ENCODE results near the gene ARHGAP40.

ARHGAP40 gene

GRCh38 chr20:38649275-38649891 lies 47.8 kb downstream of the ARHGAP40 start:
- no peak for DNase-seq (ENCODE audit: low read depth in 1 of 2, low spot score in 1 of 2)

DNA sequence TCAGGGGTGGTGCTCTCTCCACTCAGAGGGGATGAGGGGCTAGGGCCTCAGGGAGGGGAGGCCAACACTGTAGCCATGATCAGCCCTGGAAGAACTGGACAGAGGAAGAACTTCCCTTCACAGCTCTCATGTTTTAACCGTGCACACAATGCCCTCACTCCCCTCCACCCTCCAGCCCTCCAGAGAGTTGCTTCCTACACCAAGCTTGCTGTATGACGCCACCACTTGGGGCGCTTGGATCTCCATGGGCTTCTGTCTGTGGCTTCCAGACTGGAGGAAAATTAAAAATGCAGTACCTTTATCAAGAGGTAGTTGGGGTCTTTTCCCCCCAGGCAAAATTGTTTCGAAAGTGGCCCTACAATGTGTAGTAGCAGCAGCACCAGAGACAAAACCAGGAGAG lies 48.4 kb downstream of the ARHGAP40 start:
- no peak for DNase-seq (ENCODE audit: low read depth in 1 of 2, low spot score in 1 of 2)

- DNase-seq (ENCODE audit: low read depth in 1 of 2, low spot score in 1 of 2) = no peak
Observed at GRCh38 chr20:38651154-38651553, 49.5 kb downstream of the ARHGAP40 start.

DNA sequence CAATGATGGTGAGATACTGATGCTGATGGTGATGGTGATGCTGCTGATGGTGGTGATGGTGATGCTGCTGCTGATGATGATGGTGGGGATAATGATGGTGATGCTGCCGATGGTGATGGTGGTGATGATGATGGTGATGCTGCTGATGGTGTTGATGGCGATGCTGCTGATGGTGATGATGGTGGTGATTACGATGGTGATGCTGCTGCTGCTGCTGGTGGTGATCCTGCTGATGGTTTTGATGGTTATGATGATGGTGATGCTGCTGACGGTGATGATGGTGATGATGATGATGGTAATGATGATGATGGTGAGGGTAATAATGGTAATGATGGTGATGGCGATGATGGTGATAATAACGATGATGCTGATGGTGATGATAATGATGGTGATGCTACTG lies 50.0 kb downstream of the ARHGAP40 start:
- no peak for DNase-seq (ENCODE audit: low read depth in 1 of 2, low spot score in 1 of 2)

- DNase-seq (ENCODE audit: low read depth in 1 of 2, low spot score in 1 of 2) = no peak
Observed at GRCh38 chr20:38652995-38653394, 51.4 kb downstream of the ARHGAP40 start.

- no peak for DNase-seq (ENCODE audit: low read depth in 1 of 2, low spot score in 1 of 2)
Observed at GRCh38 chr20:38657390-38657789, 55.8 kb downstream of the ARHGAP40 start.

- no peak for DNase-seq (ENCODE audit: low read depth in 1 of 2, low spot score in 1 of 2)
Observed at GRCh38 chr20:38658879-38659596, 57.4 kb downstream of the ARHGAP40 start.

DNA sequence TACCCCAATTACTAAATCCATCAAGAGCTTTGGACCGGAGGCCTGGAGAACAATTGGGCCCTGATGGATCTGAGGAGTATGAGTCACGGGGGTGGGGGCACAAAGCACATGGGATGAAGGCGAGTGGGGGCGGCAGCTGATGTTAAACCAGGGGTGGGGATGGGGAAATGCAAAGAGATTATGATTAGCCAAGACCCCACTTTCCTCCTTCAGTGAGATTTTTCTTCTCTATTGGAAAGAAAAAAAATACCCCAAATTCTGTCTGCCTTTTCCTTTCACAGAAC lies 57.9 kb downstream of the ARHGAP40 start:
- no peak for DNase-seq (ENCODE audit: low read depth in 1 of 2, low spot score in 1 of 2)

DNA sequence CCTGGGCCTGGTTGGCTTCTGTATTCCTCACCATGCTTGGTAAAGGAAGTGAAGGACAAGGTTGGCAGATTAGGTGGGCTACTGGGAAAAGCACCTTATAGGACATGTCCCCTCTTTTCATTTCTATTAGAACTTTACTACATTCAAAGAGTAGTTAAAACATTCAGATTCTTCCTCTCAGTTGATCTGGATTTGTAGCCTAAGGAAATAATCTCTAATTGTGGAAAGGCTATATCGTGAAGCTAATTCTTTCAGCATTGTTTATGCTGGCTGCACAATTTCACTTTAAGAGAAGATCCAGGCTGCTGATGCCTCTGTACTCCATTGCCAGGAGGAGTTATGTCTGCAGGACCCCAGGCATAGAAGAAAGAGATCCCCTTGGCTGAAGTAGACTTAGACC lies 58.8 kb downstream of the ARHGAP40 start:
- DNase-seq (ENCODE audit: low read depth in 1 of 2, low spot score in 1 of 2) = no peak

DNA sequence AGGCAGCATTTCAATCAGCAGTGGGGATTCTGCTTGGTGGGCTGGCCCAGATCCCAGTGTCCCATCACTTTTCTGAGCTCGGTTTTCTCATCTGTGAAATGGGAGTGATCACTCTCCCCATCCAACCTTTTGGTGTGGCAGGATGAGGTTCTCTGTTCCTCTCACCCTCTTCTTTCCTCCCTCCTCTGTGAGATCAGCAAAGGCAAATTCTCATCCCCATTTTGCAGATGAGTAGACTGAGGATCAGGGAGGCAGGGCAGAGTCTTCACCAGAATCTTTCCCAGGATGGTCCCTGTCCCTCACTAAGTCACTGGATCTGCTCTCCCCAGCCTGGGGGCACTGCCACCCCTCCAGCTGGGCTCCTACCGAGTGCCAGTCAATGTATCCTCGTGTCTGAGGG lies 62.1 kb downstream of the ARHGAP40 start:
- no peak for DNase-seq (ENCODE audit: low read depth in 1 of 2, low spot score in 1 of 2)

- DNase-seq (ENCODE audit: low read depth in 1 of 2, low spot score in 1 of 2) = no peak
Observed at GRCh38 chr20:38664284-38664683, 62.7 kb downstream of the ARHGAP40 start.

GRCh38 chr20:38665094-38665493 lies 63.5 kb downstream of the ARHGAP40 start:
- no peak for DNase-seq (ENCODE audit: low read depth in 1 of 2, low spot score in 1 of 2)

DNA sequence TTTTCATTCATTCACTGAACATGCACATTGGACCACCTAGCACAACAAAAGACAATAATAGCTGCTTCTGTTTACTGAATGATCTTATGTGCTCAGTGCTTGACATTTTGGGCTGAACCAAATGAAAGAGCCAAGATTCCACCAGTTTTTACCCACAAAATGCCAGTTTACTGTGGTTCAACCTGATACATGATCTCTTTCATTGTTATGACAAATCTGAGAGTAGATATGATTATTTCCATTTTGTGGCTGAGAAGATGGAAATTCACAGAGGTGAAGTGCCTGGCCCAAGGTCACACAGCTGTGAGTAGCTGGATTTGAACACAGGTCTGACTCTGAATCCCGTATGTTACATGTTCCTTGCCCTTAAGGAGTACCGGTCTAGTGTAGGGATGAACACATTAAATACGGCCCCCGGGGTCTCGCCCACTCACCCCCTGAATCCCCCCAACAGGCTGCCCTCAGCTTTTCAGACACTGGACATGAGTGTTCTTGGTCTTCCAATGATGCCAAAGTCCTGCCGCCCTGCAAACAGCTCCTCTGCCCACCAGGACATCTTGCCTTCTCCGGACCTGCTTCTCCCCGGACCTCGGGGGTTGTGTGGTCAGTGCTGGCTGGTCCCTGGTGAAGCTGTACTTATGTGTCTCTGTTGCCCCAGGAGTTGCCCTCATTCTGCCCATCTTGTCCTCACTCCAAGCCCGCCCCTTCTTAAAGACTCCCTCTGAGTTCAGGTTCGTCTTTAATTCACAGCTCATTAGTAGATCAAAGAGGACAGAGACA lies 64.1 kb downstream of the ARHGAP40 start:
- DNase-seq (ENCODE audit: low read depth in 1 of 2, low spot score in 1 of 2) = no peak

DNA sequence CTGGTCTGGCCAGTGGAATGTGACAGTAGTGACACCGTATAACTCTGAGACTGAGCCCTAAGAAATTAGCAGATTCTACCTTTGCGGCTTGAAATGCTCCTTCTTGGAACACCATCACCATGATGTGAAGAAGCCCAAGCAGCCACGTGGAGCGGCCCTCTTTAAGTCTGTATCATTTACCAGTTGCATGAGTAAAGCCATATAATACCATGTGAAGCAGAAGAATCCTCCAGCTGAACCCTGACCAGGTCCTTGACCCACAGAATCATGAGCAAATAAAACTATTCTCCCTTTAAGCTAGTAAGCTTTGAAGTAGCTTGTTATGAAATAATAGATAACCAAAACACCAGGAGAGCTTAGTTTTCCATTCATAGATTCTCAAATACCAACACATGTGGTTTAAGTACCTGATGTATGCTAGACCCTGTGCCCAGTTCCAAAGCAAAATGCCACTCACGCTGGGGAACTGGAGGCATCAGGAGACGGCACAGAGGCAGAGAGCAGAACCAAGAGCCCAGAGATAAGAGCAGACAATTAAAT lies 65.9 kb downstream of the ARHGAP40 start:
- no peak for DNase-seq (ENCODE audit: low read depth in 1 of 2, low spot score in 1 of 2)

- no peak for DNase-seq (ENCODE audit: low read depth in 1 of 2, low spot score in 1 of 2)
Observed at GRCh38 chr20:38669688-38670087, 68.1 kb downstream of the ARHGAP40 start.

- DNase-seq (ENCODE audit: low read depth in 1 of 2, low spot score in 1 of 2) = no peak
Observed at GRCh38 chr20:38670786-38671185, 69.2 kb downstream of the ARHGAP40 start.

DNA sequence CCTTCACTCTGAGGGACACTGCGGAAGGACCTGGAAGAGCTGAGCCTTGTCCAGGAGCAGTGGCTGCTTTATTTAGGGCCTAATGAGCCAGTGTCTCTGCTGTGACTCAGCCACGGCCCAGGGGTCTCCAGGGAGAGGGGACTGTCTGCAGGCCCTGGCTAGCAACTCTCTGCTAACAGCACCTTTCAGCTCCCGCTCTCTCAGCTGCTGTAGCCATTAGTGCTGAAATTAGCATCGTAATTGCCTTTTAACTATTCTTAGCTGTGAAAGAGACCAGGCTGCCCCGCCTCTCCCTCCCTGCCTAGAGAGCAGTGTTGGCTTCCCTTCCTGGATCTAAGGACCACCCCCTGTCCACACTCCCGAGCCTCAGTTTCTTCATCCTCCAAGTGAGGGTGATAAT lies 69.6 kb downstream of the ARHGAP40 start:
- no peak for DNase-seq (ENCODE audit: low read depth in 1 of 2, low spot score in 1 of 2)

DNA sequence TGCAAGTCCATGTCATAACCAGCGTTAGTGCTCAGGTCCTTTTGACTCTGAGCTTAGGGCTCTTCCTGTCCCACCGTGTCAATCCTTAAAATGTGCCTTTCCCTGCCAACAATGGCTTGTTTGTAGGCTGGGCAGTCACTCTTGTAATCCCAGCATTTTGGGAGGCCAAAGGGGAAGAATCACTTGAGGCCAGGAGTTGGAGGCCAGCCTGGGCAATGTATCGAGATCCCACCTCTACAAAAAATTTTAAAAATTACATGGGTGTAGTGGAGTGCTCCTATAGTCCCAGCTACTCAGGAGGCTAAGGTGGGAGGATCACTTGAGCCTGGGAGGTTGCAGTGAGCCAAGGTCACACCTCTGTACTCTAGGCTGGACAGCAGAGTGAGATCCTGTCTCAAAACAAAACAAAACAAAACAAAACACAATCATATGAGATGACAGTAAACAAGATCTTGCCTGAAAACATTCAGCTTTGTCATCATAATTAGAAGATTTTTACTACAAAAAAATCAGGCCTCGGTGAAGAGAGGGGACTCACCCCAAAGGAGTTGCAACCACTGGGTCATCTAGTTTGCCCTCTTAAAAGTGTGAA lies 70.2 kb downstream of the ARHGAP40 start:
- DNase-seq (ENCODE audit: low read depth in 1 of 2, low spot score in 1 of 2) = no peak

DNA sequence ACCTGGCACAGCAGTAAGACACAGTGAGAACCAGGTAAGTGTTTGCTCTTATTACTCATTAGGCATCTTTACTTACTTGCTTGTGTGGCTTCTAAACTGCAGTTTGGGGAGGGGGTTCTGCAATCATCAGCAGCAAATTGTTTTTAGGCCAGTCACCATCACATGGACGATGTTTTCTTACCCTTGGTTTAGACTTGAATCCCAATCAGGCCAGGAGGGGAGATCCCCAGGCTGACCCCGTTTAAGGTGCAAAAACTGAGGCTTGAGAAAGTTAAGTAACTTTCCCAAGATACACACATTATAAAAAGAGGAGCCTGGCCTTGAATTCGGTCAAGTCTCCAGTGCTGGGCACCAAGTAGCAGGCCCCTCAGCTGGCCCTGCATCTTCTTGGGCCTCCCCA lies 70.9 kb downstream of the ARHGAP40 start:
- no peak for DNase-seq (ENCODE audit: low read depth in 1 of 2, low spot score in 1 of 2)

DNA sequence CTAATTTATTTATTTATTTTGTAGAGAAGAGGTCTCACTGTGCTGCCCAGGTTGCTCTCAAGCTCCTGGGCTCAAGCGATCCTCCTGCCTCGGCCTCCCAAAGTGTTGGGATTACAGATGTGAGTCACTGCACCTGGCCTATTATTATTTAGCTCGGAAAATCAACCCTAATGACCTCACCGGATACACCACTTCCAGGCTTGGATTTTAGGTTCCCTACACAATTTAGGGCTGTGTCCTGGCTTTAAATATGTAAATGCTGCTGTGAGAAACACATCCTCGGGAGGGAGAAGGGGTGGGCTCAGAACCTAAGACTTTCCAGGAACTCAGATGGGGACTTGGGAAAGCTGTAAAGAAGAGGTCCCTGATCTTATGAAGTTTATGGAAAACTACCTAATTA lies 71.7 kb downstream of the ARHGAP40 start:
- no peak for DNase-seq (ENCODE audit: low read depth in 1 of 2, low spot score in 1 of 2)

- DNase-seq (ENCODE audit: low read depth in 1 of 2, low spot score in 1 of 2) = no peak
Observed at GRCh38 chr20:38673725-38674091, 72.1 kb downstream of the ARHGAP40 start.

Measured in stimulated activated CD4-positive, alpha-beta T cell treated with anti-CD3 and anti-CD28 coated beads, Interleukin-15, amount 100 ng/mL, for 1 hour (primary cell).